GM19240 (cell line): ENCODE results near the gene RPLP2.
A peak's percentile ranks its signal among the peaks of the same experiment; 100 is the strongest.

ENCODE experiments used
- DNase-seq: peaks from one replicate; pipeline ENCODE4 v3.0.0; 2011; ENCODE audit warnings: low spot score; ENCODE audit not compliant: insufficient read length

The RPLP2 gene

DNA sequence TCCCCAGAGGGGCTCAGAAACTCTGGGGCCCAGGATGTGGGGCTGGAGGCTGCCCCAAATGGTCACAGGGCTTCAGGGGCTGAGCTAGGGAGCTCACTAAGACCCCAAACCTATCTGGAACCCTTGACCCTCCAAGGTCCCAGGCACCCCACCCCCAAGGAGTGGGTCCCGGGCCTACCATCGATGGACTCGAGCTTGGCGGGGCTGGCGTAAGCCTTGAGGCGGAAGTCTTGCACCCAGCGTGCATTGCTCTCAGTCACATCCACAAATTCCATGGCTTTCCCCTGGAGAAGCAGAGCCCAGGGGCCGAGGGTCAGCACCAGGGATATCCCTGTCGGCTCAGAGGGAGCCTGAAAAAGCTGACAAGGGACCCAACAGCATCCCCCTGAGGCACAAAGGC, 35.9 kb upstream of the RPLP2 start:
- DNase-seq, result no peak

DNA sequence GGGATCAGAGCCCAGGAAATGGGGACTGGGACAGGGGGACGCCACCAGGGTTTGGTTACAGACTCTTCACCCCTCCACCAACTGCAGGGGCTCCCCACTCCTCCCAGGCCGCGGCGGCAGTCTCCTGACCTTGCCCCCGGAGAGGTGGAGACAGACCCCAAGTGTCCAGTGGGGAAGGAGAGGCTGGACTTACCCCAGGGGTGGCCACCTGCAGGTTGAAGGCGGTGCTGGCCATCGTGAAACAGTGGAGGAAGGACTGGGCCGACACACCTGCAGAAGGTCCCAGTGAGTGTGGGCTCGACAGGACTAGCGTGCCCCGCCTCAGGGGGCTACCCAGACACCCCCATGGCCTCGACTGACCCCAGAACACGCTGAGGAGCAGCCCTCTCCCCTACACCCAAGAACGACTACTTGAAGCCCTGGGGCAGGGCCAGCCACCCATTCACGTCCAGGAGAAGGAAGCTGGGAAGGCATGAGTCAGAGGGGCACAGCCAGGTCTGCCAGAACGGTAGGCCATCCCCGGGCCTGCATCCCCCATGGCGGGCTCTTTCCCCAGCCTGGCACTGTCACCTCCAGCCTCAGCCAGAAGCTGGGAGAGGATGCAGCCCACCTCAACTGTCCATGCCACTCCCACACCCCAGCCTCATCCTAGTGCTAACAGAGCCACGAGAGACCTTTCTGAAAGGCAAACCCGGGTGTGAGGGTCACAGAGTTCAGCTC, 34.7 kb upstream of the RPLP2 start:
- DNase-seq, result no peak

DNA sequence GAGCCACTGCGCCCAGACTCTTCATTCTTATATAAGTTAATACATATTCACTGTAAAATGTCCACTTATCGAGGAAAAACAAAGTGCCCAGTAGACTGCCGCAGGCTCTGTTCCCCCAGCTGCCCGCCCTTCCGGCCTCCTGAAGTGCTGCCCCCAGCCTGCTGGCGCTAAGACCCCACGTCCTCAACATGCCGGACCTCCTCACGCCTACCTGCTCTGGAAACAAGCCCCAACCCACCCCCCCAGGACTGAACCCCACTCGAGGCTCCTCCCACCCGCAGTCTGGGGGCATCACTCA, 33.6 kb upstream of the RPLP2 start:
- no peak for DNase-seq

DNA sequence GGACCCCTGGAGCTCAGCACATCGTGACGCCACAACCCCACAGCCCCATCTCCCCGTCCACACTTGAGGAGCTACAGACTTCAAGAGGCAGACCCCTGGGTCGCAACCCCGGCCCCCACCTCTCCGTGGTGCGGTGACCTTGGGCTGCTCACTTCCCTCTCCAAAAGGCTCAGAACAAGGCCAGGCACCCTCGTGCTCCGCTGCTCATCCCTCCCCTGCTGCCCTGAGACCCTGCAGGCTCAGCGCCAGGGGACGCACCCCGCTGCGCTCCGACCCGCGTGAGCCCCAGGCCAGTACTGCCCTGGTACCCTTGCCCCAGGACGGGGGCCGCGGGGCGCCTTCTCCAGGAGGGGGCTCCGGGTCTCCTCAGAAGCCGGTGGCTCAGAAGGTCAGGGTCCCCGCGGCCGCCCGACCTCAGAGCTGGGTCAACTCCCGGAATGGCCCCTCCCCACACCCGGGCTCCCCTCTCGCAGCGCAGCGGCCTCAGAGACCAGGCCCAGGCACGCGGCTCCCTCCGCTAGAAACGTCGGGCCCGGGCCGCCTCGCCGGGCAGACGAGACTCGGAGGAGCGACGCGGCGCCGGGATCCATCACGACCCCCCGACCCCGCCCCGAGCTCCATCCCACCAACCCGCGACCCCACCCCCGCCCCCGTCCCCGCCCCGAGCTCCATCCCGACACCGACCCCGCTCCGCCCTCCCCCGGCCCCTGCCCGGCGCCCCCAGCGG, 33.0 kb upstream of the RPLP2 start:
- peak; percentile 62 for DNase-seq

DNA sequence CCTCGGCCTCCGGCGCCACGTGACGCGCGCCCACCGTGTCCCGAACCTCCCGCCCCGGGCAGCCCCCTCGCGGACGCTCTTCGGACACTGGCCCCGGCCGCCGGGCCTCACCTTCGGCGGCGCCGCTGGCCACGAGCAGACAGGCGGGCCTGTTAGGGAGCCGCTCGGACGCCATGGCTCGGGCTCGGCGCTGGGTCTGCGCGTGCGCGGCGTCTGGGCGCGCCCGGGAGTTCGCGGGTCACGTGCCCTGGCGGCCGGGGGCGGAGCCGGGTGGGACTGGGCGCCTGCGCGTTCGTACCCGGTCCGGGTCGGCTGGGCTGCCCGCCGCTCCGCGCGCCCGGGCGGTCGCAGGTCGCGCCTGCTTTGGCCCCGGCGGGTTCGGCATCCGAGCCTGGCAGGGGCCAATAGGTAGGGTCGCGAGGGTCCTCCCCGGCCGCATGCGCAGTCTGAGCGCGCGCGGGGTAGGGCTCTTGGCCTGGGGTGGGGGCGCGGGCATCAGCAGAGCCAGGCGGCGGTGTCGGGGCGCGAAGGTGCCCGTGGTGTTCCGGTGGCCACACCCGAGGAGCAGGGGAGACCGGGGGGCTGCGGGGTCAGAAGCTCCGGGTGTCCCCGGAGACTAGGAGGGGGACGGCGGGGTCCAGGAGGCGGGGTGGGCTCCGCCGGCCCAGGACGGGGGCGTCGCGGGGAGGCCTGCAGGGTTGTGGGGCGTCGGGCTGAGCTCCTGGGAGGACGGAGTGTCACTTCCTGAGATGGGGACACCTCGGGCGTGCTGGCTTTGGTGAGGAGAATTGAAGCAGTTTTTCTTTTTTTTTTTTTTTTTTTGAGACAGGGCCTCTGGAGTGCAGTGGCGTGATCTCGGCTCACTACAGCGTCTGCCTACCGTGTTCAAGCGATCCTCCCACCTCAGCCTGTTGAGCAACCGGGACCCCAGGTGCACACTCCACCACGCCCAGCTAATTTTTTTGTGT, 32.2 kb upstream of the RPLP2 start, which contains the start of gene GATD1:
TSS of gene GATD1 (minus strand) at position 200 of the 968 bp plus-strand sequence. CDS start at position 175, 25 bp downstream.
- DNase-seq, result peak; percentile 100

DNA sequence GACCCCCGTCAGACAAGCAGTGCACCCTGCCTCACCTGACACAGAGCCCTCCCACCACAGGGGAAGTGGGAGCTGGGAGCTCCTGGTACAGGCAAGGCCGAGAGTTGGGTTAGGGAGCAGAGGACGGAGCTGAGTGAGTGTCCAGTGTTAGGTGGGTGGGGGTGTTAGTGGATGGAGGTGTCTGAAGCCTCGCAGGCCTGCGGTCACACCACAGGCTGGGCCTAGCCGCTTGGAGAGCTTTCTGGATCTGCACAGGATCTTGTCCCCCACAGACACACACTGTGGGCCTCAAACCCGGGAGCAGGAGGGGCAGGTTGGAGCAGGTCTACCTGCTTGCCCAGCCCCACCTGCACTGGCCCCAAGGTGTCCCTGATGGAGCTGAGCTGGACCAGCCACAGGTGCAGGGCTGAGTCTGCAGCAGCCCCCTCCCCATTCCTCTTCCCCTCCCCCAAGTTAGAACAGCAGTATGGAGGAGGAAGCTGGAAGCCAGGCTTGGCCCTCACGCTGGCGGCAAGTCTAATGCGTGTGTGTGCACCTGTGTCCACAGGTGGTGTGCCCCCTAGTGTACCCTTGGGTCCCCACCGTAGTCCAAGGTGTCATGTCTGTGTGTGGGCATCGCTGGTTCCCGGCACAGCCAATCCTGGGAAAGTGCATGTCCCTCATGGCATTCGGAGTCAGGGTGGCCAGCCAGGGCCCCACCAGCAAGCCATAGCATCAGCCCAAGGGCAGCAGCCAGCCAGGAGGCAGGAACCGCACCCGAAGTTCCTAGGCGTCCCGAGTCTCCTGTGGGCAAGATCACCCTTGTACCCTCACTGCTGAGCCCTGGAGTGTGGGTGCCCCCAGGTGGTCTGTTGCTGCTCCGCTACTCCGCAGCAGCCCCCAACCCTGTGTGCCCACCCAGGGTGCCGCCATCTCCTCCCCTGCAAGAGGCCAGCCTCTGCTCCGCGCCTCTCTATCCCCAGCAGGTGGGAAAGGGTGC, 30.5 kb upstream of the RPLP2 start:
- no peak for DNase-seq

DNA sequence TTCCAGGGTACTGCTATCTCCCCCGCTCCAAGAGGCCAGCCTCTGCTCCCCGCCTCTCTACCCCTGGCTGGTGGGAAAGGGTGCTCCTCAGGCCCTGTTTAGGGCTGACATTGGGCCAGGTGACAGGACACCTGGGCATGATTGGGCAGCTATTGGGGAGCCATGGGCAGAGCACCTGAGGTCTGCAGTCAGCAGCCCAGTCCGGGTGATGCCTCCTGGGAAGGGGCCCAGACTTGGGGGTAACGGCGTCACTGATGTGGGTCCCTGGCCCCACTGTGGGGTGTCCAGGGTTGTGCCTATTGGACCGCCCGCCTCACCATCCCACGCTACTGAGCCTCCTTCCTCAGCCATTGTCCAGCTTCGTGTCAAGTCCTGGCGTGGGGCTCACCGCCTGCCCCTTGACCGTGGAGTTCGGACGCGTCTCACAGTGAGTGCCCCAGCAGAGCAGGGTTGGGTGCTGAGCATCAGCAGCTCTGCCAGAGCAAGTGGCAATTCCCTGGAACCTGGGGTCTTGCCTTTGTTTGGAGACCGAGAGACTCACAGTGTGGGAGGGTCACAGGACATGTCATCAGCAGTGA, 29.7 kb upstream of the RPLP2 start:
- DNase-seq, result no peak

DNA sequence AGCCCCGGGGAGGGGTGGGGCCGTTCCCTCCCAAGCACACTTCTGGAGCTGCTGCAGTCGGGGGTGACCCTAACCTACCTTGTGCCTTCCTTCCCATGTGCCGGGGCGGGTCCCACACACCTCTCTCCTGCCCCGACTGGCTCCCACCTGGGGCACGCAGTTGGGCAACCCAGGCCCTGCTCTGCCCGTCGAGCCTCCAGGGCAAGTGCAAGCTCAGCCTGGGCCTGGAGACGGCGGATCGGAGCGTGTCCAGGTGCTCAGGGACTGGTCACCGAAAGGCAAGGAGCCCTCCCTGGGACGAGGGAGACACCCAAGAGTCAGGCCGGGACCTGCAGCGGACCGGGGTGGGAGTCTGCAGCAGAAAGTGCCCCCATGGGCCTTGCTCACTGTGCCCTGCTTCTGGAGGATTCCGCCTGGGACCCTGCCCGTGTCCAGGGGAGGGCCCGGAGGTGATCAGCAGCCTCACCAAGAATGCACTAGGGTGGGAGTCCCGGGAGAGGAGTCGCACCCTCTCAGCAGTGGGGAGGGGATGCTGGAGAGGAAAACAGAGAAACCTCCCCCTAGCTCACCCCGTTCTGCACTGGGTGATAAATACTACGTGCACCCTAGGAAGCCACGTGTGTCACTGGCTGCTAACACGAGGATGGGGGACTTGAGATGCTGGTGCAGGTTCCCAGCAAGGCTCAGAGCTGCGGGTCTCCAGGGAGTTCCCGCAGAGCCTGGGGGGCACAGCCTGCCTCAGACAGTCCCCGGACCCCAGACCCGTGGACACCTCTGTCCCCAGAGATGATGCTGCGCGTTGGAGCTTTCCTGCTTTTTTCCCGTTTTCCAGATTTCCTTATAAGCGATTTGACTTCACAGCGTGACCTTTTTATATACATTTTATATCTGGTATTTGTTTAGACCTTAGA, 27.2 kb upstream of the RPLP2 start:
- DNase-seq, result no peak

DNA sequence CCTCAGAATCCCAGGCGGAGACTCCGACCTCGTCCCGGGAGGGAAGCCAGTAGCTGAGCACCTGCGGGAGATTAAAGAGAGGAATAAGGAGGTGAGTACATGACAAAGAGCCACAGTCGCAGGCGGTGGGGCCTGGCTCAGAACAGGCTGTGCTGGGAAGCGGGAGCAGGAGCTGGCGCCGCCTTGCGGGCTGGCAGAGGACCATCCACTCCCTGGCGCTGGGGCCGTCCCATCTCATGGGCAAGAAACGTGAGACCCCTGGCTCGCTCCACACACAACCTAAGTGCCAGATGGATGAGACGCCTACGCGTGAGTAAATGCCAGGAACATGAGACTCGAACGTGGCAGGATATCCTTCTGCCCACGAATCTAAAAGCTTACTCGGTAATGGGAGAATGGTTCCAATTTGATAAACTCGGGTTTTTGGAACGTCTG, 26.2 kb upstream of the RPLP2 start:
- no peak for DNase-seq

DNA sequence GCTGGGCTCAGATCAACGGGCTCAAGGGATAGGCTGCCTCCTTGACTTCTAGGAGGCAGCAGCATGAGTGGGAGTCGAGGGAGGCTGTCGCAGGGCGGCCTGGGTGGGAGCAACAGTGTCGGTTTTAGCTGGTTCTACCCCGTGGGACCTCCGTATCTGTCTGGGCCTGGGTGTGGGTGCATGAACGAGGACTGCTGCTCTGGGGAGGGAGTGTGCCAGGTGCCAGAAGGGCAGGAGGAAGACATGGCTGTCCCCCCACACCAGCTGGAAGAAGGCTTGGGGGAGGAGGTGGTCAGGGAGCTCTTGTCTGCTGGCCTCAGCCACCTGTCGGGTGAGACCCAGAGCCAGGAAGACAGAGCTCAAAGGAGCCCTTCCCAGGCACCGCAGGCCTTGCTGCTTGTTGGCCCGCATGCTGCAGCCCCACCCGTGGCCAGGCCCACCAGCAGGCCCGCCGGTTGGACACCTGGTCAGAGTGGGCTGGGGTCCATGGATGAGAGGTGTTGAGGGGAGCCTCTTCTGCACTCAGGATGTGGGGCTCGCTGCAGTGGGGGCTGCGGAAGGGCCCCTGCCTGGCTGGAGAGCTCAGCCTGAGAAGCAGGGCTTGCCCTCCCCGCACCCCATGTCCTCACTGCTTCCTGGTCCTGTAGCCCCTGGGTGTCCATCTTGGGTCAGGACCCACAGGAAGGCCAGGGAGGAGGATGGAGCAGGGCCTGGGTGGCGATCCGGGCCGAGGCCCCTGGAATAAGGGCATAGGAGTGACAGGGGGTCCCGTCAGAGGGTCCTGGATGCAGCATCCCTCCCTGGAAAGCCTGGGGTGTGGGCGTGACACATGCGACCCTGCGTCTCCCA, 23.3 kb upstream of the RPLP2 start:
- DNase-seq, result no peak

DNA sequence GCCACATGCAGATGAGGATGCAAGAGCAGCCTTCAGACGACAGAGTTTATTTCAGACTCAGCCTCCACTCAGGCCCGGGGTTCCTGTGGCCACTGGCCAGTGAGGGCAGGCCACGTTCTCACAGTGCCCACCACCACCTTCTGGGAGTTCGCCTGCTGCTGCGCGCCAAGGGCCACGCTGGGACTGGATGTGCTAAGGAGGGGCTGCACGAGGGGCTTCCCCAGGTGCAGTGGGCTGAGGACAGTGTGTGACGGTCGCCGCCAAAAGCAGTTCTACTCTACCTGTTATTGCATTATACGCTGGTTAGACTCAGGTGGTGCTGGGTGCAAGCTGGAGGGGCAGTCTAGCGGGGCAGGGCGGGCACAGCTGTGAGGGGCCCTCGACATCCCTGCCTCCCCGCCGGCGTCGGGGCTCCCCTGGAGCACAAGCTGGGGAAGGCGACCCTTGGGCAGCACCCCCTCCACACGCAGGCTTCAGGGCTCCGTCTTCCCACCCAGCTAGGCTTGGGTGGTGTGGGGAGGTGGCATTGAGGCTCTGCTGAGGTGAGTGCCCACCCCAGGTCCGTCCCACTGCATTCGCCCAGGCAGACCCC, 22.6 kb upstream of the RPLP2 start:
- no peak for DNase-seq

DNA sequence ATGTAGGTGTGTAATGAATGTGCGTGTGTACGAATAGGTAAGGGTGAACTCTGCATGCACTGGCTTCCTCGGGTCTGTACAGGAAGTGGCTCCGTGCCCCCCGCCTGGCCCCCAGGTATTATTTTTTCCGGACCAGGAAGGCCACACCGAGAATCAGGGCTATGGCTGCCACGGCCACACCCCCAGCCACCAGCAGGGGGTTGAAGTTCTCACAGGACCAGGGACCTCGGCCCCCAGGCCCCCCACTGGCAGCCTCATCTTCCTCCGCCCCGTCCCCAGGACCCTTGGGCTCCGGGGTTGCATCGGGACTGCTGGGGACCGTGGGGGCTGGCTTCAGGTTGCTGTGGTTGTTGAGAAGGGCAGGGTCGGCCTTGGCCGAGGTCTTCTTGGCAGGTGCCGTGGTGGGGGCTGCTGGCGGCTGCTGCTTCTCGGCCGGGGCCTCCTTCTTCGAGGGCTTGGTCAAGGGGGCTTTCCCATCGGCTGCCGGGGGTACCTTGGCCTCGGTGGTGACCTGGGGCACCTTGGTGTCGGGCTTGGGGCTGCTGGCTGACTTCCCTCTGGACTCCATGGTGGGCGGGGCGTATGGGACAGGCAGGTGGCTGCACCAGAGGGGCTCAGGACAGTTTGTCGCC, 21.6 kb upstream of the RPLP2 start:
- no peak for DNase-seq

DNA sequence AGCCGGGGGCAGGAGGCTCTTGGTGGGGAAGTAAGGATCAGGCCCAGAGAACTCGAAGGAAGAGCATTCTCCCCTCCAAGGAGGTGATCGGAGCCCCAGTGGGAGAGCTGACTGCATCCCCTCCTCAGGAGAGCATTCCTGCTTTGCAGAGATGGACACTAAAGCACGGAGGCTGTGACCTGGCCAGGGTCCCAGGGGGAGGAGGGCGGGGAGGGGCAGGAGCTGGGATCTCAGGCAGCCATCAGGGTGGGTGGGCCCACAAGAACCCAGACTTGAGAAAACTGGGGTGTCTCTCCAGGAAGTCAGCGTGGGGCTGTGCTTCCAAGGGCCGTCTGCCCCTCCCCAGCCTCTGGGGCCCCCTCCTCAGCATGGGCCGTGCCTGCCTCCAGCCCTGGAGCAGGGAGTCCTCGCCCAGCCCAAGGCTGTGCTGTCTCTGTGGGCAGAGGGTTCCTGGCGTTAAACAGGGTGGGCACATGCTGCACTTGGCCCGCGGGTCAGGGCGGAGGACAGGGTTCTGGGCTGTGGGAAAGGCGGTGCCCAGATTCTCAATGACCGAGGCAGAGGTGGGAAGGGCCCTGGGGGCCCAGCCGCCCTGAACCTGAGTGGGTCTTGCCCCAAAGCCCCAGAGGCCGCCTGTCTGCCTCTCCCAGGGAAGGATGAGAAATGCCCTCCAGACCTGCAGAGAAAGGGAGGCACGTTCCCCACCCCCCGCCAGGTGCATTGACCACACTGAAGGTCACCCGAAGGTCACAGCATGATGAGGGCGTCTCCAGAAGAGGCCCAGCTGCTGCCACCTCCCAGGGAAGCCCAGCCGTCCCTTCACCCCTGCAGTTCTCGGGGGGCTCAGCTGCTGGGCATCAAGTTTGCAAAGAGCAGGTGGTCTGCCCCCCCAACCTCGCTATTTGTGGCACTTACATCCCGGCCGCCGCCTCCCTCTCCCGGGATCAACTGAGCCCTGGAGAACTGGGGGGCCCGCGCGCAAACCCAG, 20.5 kb upstream of the RPLP2 start:
- DNase-seq, result no peak

DNA sequence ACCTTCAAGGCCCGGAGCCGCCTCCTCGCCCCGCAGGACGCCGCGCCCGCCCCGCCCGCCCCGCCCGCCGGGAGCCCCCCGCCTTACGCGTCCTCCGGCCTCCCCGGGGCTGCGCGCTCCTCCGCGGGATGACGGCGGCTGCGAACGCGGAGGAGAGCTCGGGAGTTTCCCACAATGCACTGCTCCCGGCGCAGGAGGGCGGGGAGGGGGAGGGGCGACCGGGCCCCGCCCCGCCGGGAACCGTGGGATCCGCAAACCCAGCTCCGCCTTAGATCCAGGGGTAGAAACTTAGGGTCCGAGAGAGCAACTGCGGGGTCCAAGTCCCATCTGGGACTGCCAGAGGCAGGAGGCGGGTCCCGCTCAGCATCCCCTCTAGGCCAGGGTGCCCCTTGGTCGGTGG, 19.8 kb upstream of the RPLP2 start, which contains the start of gene CEND1:
TSS of gene CEND1 (minus strand) at position 148 of the 400 bp plus-strand sequence. CDS start 1,514 bp downstream, outside the sequence.
- DNase-seq, result no peak

DNA sequence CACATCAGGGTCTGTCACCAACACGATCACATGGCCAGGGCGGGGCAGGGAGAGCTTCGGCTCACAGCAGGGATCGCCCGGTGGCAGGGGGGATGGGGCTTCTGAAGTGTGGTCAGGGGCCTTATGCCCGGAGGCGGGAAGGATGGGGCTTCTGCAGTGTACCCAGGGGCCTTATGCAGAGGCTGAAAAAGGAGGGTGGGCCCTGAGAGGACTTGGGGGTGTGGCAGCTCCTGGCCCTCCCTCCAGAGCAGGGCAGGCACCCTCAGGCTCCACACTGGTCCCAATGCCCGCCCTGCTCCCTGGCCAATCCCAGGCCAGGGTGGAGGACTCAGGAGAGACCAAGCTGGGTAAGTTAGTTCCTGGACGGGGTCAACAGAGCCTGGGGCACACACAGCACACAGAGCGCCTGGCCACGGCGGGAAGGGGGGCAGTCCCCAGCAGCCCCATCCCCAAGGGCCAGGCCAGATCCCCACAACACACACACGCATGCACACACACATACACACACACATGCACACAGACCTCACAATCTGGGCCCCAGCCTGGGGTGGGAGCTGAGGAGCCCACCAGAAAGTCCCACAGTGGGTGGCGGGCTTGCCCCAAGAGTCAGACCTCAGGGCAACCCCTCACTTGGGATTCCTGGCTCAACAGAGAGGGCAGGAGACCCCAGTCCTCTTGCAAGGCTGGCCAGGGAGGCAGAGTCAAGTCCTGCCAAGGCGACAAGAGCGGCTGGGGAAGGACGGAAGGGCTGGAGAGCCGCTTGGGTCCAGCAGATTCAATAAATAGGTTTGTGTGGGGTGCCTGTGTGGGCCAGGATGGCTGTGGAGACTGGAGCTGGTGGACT, 18.8 kb upstream of the RPLP2 start:
- DNase-seq, result no peak
